SK-N-SH (cell line): ENCODE results near the gene WDR82. TPM values are rescaled to one million over a fixed set of nuclear protein-coding genes. Genes with fewer than 3 reads are reported as not detected.

Experiments
- CTCF ChIA-PET: fragments of 300-600, 350-600 bp; formaldehyde crosslinking; extraction: SDS; loops from one replicate; lab custom pipeline; 2021; lab: Yijun Ruan, JAX
- POLR2A ChIA-PET: fragments of 350-600 bp; sonication (Branson Sonifier 250); formaldehyde crosslinking; extraction: SDS; loops from one replicate; lab custom pipeline; 2020; ENCODE audit warnings: antibody characterized with exemption, inconsistent platforms; lab: Yijun Ruan, JAX
- DNase-seq: peaks from one replicate; pipeline ENCODE4 v3.0.0; 2012
- H2AFZ ChIP-seq: fragments of 200-600 bp; sonication (generic); 2 replicates; pipeline ENCODE4 v1.8.1; 2016; ENCODE audit warnings: antibody characterized with exemption, mild to moderate bottlenecking, low read depth
- H3F3A ChIP-seq: fragments of 200-600 bp; sonication (generic); replicated peaks from 2 replicates; pipeline ENCODE3; 2016; ENCODE audit warnings: antibody characterized with exemption, mild to moderate bottlenecking; ENCODE audit not compliant: insufficient read depth
- H3K27ac ChIP-seq, 2 experiments: fragments of 200-500 bp in 1 of 2; fragments of 200-600 bp in 1 of 2; sonication (Bioruptor generic) in 1 of 2; sonication (generic), shearing (Covaris generic) in 1 of 2; 2 replicates each; pipeline versions ENCODE4 v1.5.1 to v1.6.1; 2014 to 2016; ENCODE audit warnings: low read depth in 2 of 2, inconsistent platforms in 1 of 2, low read length in 1 of 2, mild to moderate bottlenecking in 1 of 2, mixed read lengths in 1 of 2
- H3K27me3 ChIP-seq: fragments of 200-600 bp; sonication (generic), shearing (Covaris generic); 2 replicates; pipeline ENCODE4 v1.6.1; 2016; ENCODE audit warnings: mixed run types; ENCODE audit not compliant: insufficient read depth
- H3K36me3 ChIP-seq, 2 experiments: fragments of 200-500 bp in 1 of 2; fragments of 200-600 bp in 1 of 2; sonication (Bioruptor generic) in 1 of 2; sonication (generic) in 1 of 2; replicated peaks in 1 of 2; 2 replicates each; pipeline versions ENCODE3 to v1.5.1; 2014 to 2016; ENCODE audit warnings: low read length in 1 of 2, mild to moderate bottlenecking in 1 of 2; ENCODE audit not compliant: insufficient read depth in 2 of 2, control insufficient read depth in 1 of 2
- H3K4me1 ChIP-seq, 2 experiments: fragments of 200-500 bp in 1 of 2; fragments of 200-600 bp in 1 of 2; sonication (Bioruptor generic) in 1 of 2; sonication (generic), shearing (Covaris generic) in 1 of 2; 2 replicates each; pipeline versions ENCODE4 v1.5.1 to v1.6.1; 2014 to 2016; ENCODE audit warnings: low read depth in 1 of 2, low read length in 1 of 2, mixed run types in 1 of 2; ENCODE audit not compliant: insufficient read depth in 2 of 2, control insufficient read depth in 1 of 2
- H3K4me2 ChIP-seq: fragments of 200-600 bp; sonication (generic), shearing (Covaris generic); 2 replicates; pipeline ENCODE4 v1.6.1; 2017; ENCODE audit warnings: mixed run types
- H3K4me3 ChIP-seq, 2 experiments: fragments of 200-500 bp in 1 of 2; fragments of 200-600 bp in 1 of 2; sonication (Bioruptor generic) in 1 of 2; sonication (generic), shearing (Covaris generic) in 1 of 2; 2 replicates each; pipeline versions ENCODE4 v1.5.1 to v1.8.1; 2014 to 2016; ENCODE audit warnings: low read depth in 2 of 2, inconsistent platforms in 1 of 2, low read length in 1 of 2, mild to moderate bottlenecking in 1 of 2, mixed read lengths in 1 of 2, moderate library complexity in 1 of 2
- H3K79me2 ChIP-seq: fragments of 200-600 bp; sonication (generic); 2 replicates; pipeline ENCODE4 v1.8.1; 2017; ENCODE audit warnings: mild to moderate bottlenecking; ENCODE audit not compliant: insufficient read depth
- H3K9ac ChIP-seq: fragments of 200-600 bp; sonication (generic); 2 replicates; pipeline ENCODE4 v1.6.1; 2017; ENCODE audit warnings: mixed run types
- H3K9me2 ChIP-seq: fragments of 200-600 bp; sonication (generic); 2 replicates; pipeline ENCODE4 v1.6.1; 2017; ENCODE audit warnings: mixed run types
- H3K9me3 ChIP-seq: fragments of 200-600 bp; sonication (generic); 2 replicates; pipeline ENCODE4 v1.6.1; 2017; ENCODE audit warnings: mixed run types, mild to moderate bottlenecking, moderate library complexity
- H4K20me1 ChIP-seq: fragments of 200-600 bp; sonication (generic); 2 replicates; pipeline ENCODE4 v1.6.1; 2017; ENCODE audit warnings: mild to moderate bottlenecking, mixed run types; ENCODE audit not compliant: insufficient read depth
- CHD2 ChIP-seq: fragments of 150-350 bp; IDR thresholded peaks from 2 replicates; pipeline ENCODE4 v1.6.1; 2018; ENCODE audit warnings: low read length; ENCODE audit not compliant: partially characterized antibody
- EP300 ChIP-seq, 2 experiments: IDR thresholded peaks; 2 replicates each; pipeline versions ENCODE4 v1.4.0 to v1.6.1; 2012; ENCODE audit warnings: borderline replicate concordance in 1 of 2, low read depth in 1 of 2, low read length in 1 of 2
- GABPA ChIP-seq: IDR thresholded peaks from 2 replicates; pipeline ENCODE4 v1.4.0; 2012; ENCODE audit warnings: low read depth, mild to moderate bottlenecking
- IRF3 ChIP-seq: fragments of 150-350 bp; IDR thresholded peaks from 2 replicates; pipeline ENCODE4 v1.6.1; 2016; ENCODE audit warnings: mild to moderate bottlenecking, low read depth, low read length
- JUND ChIP-seq: IDR thresholded peaks from 2 replicates; pipeline ENCODE4 v1.4.0; 2012
- MAX ChIP-seq: IDR thresholded peaks from 2 replicates; pipeline ENCODE4 v1.4.0; 2012; ENCODE audit warnings: low read depth
- MEF2A ChIP-seq: IDR thresholded peaks from 2 replicates; pipeline ENCODE4 v1.4.0; 2012; ENCODE audit warnings: low read depth, borderline replicate concordance
- MXI1 ChIP-seq: IDR thresholded peaks from 2 replicates; pipeline ENCODE4 v1.6.1; 2012; ENCODE audit warnings: mild to moderate bottlenecking, low read depth, low read length, improper control_type of control experiment
- NFIC ChIP-seq: IDR thresholded peaks from 2 replicates; pipeline ENCODE4 v1.4.0; 2012; ENCODE audit warnings: borderline replicate concordance
- NRF1 ChIP-seq: IDR thresholded peaks from 2 replicates; pipeline ENCODE4 v1.6.1; 2012; ENCODE audit warnings: low read depth, mild to moderate bottlenecking, low read length
- POLR2AphosphoS5 ChIP-seq: IDR thresholded peaks from 2 replicates; pipeline ENCODE4 v1.6.1; 2012; ENCODE audit warnings: low read depth, low read length
- SIN3A ChIP-seq: IDR thresholded peaks from 2 replicates; pipeline ENCODE4 v1.6.1; 2012; ENCODE audit warnings: low read depth, mild to moderate bottlenecking, low read length, moderate library complexity, borderline replicate concordance
- SMC3 ChIP-seq: IDR thresholded peaks from 2 replicates; pipeline ENCODE4 v1.6.1; 2012; ENCODE audit warnings: low read depth, low read length, improper control_type of control experiment
- USF1 ChIP-seq: IDR thresholded peaks from 2 replicates; pipeline ENCODE4 v1.4.0; 2012; ENCODE audit warnings: low read depth, borderline replicate concordance
- USF2 ChIP-seq: fragments of 150-350 bp; IDR thresholded peaks from 2 replicates; pipeline ENCODE4 v1.6.1; 2017; ENCODE audit warnings: antibody characterized with exemption, low read length, low read depth, borderline replicate concordance
- ZBTB33 ChIP-seq: IDR thresholded peaks from 2 replicates; pipeline ENCODE4 v1.4.0; 2012; ENCODE audit warnings: low read depth, borderline replicate concordance
- WGBS: methylation state at CpG from one replicate; pipeline ENCODE4 v1.1.6; 2017; ENCODE audit warnings: low lambda C conversion rate; 5-methylcytosine and 5-hydroxymethylcytosine counted together
- polyA plus RNA-seq, 3 experiments: library from polyadenylated mRNA; depleted of rRNA; stranded (reverse); fragments of >200 nt; gene quantifications; 2 replicates each; pipeline ENCODE4 v1.2.3, GENCODE V29; 2012

WDR82 gene
- polyA plus RNA-seq, 1 of the 3 experiments (the other 2 are of a cell fraction): 41.2 TPM

GRCh38 chr3:52310861-52311575 is 32.6 kb upstream of the WDR82 start:
- H3K27me3 ChIP-seq: no peaks in the 10 kb centered on the region

More at GRCh38 chr3:52310861-52311575, 32.6 kb upstream of the WDR82 start:
- Histone ChIP-seq H3K4me1 (peaks cover 24 to 92% of the 10 kb centered on the region in 2 experiments), H3K4me2 (no peak overlapping the region), H3K9ac (no peak overlapping the region), H2AFZ (no peak overlapping the region), H3K27ac (peak overlapping the region in 1 of 2 experiments; percentile 97; a peak in 2 of 4 replicates), H3K79me2 (no peaks in the 10 kb centered on the region), H3K9me3 (no peaks in the 10 kb centered on the region), H4K20me1 (no peaks in the 10 kb centered on the region), H3K4me3 (no peak overlapping the region), H3K36me3 (no peaks in the 10 kb centered on the region), H3K9me2 (no peaks in the 10 kb centered on the region), H3F3A (no peaks in the 10 kb centered on the region)
- TF ChIP-seq ZBTB33 (no peak), MXI1 (no peak), NFIC (no peak), USF1 (no peak), CHD2 (no peak), GABPA (no peak), POLR2AphosphoS5 (no peak), MAX (no peak), NRF1 (no peak), MEF2A (no peak), USF2 (no peak), JUND (no peak), SIN3A (no peak), EP300 (IDR thresholded peaks at IDR 0.05; ENCODE audit: borderline replicate concordance in 1 of 2, low read depth in 1 of 2, low read length in 1 of 2) (no peak), SMC3 (no peak), IRF3 (no peak)
- no peak for DNase-seq
- 70% methylated on average over 3 of the region's 9 CpGs for WGBS
- CTCF ChIA-PET: interaction anchor here (0.9 to 2.9 kb wide), 4 partner anchors 11 to 315 kb away, joined by 3 to 25 read pairs (median 12); partner anchors contain the start of gene RPL29
- POLR2A ChIA-PET: interaction anchor here (1.0 to 1.5 kb wide), 2 partner anchors 13 to 33 kb away, joined by 3 to 7 read pairs; no protein-coding TSS in a partner anchor
